ENCODE measurements around the gene PPP2R3A.

- TF ChIP-seq, protein P1, sequence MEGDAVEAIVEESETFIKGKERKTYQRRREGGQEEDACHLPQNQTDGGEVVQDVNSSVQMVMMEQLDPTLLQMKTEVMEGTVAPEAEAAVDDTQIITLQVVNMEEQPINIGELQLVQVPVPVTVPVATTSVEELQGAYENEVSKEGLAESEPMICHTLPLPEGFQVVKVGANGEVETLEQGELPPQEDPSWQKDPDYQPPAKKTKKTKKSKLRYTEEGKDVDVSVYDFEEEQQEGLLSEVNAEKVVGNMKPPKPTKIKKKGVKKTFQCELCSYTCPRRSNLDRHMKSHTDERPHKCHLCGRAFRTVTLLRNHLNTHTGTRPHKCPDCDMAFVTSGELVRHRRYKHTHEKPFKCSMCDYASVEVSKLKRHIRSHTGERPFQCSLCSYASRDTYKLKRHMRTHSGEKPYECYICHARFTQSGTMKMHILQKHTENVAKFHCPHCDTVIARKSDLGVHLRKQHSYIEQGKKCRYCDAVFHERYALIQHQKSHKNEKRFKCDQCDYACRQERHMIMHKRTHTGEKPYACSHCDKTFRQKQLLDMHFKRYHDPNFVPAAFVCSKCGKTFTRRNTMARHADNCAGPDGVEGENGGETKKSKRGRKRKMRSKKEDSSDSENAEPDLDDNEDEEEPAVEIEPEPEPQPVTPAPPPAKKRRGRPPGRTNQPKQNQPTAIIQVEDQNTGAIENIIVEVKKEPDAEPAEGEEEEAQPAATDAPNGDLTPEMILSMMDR (conservative IDR thresholded peaks at IDR 0.05), result no peak
- no peak for TF ChIP-seq ZFX (IDR thresholded peaks at IDR 0.05)
These were observed 16.9 kb downstream of the PPP2R3A start for GRCh38 chr3:135982404-135982761.

Data from C4-2B (cell line).